NCI-H2196 (cell line): Measurements from ENCODE around the gene ABCA4.
"Not testable (repeated sequence)": the region's sequence is repeated elsewhere in the genome, so short reads cannot be mapped to it uniquely, and the experiment has no call there.

Source experiments
- DNase-seq: peaks from one replicate; lab custom pipeline; 2025; ENCODE audit not compliant: unreplicated experiment; lab: John Stamatoyannopoulos, UW

The ABCA4 gene

DNA sequence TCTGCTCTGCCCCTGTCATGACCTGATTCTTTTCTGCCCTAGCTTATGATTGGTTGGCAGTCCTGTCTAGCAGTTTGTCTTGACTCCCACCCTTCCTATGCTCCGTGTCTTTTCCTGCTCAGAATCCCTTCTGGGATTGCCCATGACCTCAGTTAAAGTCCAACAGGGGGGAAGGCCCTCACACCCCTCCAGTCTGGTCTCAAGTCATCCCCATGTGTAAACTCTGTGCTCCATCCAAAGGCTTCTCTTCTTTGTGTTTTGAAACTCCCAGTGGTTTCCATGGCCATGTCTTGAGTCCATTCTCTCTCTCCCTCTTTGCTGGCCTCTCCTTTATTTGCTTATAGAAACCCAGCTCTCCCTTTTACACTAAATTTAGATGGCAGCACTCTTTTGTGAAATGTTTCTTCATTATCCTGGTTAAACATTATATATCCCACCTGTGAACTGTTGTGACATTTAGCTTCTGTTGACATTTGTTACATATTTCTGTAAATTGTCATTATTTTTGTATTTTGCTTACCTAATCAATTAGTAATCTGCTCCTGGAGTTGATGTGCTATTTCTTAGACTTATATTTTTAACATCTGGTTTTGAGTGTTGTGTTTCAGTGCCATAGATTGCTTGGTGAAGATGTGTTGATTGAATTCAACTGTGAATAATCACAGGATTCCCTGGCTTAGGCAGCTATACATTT is 162.8 kb downstream of the ABCA4 start:
- no peak for DNase-seq

DNA sequence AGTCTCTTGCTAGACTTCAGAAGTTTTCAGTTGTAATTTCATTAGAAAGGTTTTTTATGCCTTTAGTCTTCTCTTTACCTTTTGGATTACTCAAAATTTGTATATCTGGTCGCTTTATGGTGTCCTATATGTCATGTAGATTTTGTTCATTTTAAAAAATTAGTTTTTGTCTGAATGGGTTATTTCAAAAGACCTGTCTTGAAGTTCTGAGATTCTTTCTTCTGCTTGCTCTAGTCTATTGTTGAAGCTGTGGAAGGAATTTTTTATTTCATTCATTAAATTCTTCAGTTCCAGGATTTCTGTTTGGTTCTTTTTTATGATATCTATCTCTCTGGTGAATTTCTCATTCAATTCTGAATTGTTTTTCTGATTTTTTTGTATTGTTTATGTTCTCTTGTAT is 165.2 kb downstream of the ABCA4 start:
- DNase-seq: no peak

DNA sequence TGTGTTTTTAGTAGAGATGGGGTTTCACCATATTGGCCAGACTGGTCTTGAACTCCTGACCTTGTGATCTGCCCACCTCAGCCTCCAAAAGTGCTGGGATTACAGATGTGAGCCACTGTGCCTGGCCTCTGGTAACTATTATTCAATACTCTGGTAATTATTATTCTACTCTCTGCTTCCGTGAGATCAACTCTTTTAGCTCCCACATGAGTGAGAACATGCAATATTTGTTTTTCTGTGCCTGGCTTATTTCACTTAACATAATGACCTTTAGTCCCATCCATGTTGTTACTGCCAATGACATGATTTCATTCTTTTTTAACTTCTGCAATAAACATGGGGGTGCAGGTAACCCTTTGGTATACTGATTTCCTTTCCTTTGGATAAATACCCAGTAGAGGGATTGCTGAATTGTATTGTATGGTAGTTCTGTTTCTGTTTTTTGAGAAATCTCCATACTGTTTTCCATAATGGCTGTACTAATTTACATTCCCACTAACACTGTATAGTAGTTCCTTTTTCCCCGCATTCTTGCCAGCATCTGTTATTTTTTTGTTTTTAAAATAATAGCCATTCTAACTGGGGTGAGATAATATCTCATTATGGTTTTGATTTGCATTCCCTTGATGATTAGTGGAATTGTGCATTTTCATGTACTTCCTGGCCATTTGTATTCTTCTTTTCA is 173.8 kb downstream of the ABCA4 start:
- DNase-seq: not testable (repeated sequence)
